GM19239 (cell line): Measurements from ENCODE around the gene TTLL6.
"Not testable (repeated sequence)": the region's sequence is repeated elsewhere in the genome, so short reads cannot be mapped to it uniquely, and the experiment has no call there.

Source experiments
- DNase-seq: peaks from one replicate; pipeline ENCODE4 v3.0.0; 2011; ENCODE audit warnings: low spot score; ENCODE audit not compliant: insufficient read length
- FAIRE-seq: peaks from 2 replicates; lab custom pipeline; 2011; peaks lifted over from hg19 to GRCh38; lab: Jason Lieb, UNC

TTLL6 gene

DNA sequence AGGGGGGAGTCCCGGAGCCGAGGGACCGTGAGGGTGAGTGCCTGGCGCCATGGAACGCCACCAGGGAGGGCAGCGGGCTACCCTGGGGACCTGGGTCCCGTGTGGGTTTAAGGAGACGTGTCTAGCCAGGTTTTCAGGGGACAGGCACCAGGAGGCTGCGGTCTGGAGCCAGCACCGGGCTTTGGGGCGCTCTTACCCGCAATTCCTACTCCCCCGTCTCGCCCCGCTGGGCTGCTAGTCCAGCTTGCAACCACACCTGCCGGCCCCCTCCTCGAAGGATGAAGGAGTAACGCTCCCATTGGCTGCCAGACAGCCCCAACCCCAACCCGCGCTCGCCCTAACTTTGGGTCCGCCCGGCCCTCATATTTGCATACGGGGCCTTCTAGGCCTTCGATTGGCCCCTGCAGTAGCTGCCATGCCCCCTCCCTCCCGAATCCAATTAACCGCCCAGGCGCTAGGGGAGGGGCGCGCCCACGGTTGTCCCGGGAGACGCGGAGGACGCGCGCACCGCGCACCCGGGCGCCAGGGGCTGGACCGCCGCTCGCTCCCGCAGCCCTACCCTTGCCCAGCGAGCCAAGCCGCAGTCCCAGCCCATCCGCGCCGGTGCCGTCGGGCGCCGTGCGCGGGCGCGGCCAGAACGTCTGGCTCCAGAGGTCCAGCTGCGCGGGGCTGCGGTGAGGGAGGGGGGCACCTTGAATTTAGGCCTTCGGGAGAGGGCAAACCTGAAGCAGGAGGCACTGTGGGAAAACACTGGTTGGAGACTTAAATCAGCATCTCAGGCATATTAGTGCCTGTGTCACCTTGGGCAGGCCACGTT lies at the start of gene TTLL6:
TSS of gene TTLL6 (minus strand) at position 456 of the 817 bp plus-strand sequence. CDS start at position 299, 157 bp downstream.
- DNase-seq (peak; percentile 72), FAIRE-seq (peak; percentile 76)

DNA sequence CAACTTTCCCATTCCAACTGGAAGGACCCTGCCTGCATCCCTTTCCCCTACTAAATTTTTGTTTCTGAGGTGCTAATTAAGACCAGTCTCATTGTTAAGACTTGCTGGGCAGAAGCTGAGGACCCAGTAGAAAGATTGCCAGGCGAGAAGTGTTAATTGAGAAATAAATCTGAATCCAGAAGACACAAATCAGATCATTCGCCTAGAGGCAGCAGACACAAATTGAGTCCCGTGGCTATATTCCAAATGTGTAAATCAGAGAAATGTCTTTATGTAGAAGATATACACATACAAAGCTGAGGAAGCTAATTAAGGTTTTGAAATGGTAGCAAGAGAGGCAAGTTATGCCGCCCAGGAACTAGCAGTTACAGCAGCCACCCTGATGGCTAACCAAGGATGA lies 43.4 kb upstream of the TTLL6 start:
- DNase-seq (no peak), FAIRE-seq (no peak)

DNA sequence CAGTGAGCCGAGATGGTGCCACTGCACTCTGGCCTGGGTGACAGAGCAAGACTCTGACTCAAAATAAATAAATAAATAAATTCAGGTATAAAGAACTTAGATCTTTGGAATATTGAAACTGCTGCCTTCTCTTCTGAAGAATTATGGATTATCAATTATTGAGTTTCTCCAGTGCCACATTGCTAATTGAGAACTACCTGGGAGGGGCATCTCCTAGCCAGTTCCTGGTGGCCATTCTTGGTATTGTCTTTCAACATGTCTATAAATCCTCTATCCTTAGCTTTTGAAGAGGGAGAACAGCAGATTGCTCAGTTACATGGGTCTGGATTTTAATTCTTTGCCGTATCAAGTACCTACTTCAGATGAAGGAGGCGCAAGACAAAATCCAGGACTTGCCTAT lies 43.0 kb upstream of the TTLL6 start:
- DNase-seq (no peak), FAIRE-seq (no peak)

DNA sequence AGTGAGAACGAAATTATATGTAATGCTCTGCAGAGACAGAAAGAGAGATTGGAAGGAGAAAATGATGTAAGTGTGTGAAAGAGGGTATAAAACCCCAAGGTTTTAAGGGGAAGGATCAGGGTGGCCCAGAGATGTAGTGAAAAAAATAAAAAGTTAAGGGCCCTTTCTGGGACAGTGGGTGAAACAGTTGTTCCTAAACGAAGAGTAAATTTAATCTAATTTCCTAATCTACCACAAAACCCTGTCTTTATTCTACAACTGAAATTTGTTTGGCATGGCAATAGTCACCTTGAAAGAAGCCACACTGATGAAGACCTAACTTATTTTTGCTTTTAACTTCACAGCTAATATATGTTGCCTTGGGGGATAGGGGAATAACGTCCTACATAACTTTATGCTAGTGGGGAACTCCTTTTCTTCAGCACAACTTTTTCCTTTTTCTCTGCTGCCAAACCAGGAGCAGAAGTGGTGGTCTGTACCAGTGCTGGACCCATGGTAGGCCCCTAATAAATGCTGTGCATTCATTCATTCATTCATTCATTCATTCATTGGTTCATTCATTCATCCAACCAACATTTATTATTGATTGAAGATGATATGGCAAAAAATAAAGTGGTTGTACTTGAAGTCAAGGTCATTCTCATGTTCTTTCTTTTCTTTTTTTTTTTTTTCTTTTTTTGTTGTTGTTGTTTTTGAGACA lies 39.2 kb upstream of the TTLL6 start:
- DNase-seq (no peak), FAIRE-seq (no peak)

DNA sequence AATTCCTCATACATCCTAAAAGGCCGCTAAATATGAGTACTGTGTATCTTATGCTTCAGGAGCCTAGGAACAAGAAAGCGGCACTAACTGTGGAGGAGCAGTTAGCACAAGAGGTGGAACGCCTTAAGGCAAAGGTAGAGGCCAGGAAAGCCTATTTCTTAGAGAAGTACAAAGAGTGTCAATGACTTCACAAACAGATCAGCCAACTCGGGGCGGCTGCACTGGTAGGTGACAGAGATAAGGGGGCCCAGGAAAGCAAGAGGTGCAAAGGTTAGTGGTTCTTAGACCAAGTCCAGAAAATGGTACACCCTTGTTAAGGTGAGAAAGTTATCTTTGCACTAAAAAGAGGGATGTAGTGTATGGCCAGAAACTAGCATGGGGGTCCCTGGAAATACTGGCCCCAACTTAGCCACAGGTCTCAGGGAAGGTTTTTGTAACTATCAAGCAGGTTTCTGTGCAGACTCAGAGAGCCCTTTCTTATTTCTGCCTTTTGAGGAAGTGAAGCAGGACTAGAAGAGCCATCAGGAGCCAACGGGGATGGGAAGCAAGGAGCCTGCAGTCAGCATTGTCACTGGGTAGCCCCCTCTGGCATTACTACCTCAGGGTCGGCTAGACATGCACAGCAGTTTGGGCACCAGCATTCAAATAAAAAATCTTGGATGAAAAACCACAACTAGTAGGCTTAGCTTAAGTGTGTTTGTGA lies 37.9 kb upstream of the TTLL6 start:
- no peak for DNase-seq
- FAIRE-seq = no peak

DNA sequence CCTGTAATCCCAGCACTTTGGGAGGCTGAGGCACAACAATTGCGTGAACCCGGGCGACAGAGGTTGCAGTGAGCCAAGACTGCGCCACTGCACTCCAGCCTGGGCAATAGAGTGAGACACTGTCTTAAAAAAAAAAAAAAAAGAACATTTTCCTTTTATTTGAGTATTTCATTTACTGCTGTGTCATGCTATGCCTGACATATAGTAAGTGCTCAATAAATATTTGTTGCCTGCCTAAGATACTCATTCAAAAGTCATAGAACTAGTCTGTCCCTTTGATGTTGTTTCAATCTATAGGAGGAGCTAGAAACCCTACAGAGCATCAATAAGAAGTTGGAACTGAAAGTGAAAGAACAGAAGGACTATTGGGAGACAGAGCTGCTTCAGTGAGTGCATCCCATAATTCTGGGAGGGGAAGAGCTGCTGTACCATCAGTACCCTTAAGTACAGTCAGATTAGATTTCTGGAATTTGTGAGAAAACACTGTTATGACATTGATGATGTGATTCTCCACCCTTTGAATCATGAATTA lies 33.8 kb upstream of the TTLL6 start:
- DNase-seq (no peak), FAIRE-seq (no peak)

DNA sequence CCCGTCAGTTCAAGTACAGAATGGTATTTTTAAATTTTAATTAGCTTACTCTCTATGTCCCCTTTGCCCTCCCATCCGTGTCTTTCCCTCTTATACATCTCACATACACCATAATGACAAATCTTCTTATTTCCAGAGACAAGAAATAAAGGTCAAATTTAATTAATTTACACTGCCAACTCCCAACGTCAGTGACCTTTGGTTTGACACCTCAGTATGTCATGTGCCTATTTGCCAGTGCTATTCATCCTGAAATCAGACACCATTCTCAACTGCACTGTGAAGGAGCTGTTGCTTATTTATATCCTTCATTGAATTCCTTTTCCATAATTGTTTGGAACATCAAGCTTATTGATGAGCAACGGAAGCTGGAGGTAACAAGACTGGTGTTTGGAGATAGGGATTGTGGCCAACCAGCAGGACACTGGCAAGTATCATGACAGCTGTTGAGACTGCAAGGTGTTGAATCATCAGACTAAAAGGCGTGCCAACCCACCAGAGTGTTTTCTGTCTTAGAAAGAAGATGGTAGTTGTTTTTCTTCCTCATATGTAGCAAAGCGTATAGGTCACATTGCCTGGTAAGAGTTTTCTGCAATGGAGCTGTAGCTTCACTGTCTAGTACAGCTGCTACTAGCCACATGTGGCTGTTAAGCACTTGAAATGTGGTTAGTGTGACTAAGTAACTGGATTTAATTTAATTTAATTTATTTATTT lies 26.3 kb upstream of the TTLL6 start:
- no peak for DNase-seq
- no peak for FAIRE-seq

DNA sequence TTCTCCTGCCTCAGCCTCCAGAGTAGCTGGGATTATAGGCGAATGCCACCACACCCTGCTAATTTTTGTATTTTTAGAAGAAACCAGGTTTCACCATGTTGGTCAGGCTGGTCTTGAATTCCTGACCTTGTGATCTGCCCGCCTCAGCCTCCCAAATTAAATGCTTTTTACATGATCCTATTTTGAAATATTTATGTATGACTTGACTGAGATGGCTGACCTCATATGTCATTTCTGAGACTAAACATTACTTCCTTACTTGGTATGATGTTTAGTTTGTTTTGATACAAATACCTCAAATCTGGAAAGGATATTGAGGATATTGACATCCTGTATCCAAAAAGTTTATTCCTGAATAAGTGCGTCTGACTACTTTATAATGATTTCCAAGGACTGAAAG lies 25.7 kb upstream of the TTLL6 start:
- FAIRE-seq = no peak

DNA sequence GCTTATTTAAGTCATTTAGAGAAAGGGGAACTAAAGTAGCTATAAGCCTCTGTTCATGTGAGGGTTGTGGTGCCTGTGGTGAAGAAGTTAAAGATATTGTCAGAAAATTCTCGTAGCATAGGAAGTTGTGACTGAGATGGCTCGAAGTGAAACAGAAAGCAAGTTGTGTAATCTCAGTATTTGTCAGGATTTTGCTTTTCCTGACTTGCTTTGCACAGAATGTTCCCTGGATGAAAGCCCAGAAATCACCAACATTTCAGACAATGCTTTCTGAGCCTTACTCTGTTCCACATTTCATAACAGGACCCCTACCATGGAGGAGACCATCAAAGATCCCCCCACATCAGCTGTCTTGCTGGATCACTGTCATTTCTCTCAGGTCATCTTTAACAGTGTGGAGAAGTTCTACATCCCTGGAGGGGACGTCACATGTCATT lies 24.4 kb upstream of the TTLL6 start:
- FAIRE-seq = peak; percentile 97

More for the DNA sequence above, 25.7 kb upstream of the TTLL6 start:
- no peak for DNase-seq

DNA sequence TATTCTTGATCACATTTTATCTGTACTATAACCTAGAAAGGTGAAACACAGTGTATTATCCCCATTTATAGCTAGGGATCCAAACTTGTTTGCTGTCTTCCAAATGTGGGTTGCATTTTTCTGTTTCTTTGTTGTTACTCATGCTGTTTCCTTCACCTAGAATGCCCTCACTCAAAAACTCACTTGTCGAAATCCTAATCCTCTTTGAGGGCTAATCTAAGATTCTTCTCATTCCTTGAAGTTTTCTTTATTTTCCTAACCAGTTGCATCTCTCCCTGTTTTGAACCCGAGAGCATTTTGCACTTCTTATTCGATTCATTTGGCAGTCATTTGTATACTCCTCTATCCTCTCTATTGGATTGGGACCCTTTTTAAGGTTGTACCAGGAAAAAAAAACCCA lies 23.4 kb upstream of the TTLL6 start:
- DNase-seq = no peak
- no peak for FAIRE-seq

More for the DNA sequence above, 24.4 kb upstream of the TTLL6 start:
- peak; percentile 51 for DNase-seq

DNA sequence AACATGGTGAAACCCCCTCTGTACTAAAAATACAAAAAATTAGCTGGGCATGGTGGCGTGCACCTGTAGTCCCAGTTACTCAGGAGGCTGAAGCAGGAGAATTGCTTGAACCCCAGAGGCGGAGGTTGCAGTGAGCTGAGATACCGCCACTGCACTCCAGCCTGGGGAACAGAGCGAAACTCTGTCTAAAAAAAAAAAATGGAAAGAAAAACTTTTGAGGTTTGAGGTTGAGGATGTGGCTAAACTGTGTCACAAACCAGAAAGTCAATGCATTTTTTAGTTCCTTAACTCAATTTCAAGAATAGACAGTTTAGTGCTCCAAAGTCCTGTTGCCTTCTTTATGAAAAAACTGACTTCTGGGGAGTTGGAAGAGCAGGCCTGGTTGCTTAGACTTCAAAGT lies 20.4 kb upstream of the TTLL6 start:
- not testable (repeated sequence) for DNase-seq

DNA sequence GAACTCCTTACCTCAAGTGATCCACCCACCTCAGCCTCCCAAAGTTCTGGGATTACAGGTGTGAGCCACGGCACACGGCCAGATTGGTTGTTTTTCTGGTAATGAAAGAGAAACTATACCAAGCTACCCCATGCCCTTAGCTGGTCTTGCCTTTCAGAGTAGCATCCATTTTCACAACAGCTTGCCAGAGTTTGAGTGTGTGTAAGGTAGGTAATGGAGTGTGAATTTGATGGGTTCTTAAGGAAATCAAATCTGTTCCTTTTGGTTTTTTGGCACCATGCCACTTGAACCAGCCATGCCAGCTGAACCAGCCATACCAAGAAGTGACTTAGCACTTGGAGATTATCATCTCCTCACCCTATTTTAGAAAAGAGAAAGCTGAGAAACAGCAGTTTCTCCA lies 18.9 kb upstream of the TTLL6 start:
- DNase-seq = no peak
- peak; percentile 62 for FAIRE-seq

More for the DNA sequence above, 20.4 kb upstream of the TTLL6 start:
- FAIRE-seq = not testable (repeated sequence)

DNA sequence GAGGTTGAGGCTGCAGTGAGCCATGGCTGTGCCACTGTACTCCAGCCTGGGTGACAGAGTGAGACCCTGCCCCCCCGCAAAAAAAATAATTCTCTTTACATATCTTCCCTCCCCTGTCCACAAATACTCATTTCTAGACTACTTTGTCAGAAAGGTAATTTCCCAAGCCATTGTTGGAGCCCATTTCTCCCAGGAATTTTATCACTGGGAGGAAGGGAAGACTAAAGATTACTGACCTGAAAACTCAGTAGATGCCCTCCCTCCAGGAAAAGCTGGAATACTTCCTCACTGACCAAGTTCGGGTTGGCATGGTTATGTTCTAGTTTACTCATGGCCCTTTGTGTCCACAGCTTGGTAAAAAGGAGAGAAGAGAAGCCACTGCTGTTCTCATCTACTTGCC lies 17.9 kb upstream of the TTLL6 start:
- FAIRE-seq (no peak), DNase-seq (no peak)

DNA sequence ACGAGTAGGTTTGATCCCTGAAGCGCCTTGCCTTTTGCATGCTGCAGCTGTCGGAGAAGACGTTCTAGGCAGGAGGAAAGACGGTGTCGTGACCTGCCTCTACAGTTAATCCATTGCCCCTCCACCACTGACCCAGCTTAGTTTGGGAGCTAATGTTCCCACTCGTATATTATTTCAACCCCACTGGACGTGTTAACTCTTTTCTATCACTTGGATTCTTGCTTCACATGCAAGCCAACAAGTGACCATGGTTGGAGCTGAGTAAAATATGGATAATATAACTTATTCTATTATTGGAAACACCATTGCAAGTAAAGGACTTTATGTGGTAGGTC lies 14.5 kb upstream of the TTLL6 start:
- DNase-seq (no peak), FAIRE-seq (no peak)

DNA sequence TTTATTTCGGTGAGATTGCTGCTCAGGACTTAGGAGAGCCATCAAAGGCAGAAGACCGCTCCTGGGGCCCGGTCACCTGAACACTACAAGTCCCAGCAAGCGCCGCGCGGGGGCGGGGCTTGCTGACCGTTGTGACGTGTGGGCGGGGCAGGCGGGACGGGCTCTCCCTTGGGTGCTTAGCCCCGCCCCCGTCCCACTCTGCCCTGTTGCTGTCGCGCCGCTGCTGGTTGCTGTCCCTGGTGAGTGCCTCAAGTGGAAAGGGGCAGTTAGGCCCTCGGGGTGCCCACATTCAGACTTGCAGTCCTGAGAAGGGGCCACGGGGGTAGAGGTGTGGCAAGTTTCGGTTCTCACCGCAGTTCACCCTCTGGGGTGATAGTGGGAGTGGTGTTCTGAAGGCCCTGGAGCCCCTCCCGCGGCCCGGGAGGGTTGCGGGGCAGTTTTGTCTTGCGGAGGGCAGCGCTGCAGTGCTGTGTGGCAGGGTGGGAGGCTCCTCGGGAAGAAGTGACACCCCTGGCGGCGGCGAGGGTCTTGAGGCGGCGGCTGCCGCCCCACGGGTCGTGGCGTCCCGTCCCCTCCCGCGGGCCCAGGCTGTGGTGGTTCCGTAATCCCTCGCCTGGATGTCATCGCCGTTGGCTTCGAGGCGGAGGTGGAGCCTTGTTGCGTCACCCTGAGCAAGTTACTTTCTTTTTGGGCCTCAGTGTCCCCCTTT lies 14.0 kb upstream of the TTLL6 start, which contains the start of gene CALCOCO2:
TSS of gene CALCOCO2 (plus strand) at position 196 of the 709 bp plus-strand sequence. CDS start 10,673 bp downstream, outside the sequence.
- DNase-seq (peak; percentile 75), FAIRE-seq (peak; percentile 91)

DNA sequence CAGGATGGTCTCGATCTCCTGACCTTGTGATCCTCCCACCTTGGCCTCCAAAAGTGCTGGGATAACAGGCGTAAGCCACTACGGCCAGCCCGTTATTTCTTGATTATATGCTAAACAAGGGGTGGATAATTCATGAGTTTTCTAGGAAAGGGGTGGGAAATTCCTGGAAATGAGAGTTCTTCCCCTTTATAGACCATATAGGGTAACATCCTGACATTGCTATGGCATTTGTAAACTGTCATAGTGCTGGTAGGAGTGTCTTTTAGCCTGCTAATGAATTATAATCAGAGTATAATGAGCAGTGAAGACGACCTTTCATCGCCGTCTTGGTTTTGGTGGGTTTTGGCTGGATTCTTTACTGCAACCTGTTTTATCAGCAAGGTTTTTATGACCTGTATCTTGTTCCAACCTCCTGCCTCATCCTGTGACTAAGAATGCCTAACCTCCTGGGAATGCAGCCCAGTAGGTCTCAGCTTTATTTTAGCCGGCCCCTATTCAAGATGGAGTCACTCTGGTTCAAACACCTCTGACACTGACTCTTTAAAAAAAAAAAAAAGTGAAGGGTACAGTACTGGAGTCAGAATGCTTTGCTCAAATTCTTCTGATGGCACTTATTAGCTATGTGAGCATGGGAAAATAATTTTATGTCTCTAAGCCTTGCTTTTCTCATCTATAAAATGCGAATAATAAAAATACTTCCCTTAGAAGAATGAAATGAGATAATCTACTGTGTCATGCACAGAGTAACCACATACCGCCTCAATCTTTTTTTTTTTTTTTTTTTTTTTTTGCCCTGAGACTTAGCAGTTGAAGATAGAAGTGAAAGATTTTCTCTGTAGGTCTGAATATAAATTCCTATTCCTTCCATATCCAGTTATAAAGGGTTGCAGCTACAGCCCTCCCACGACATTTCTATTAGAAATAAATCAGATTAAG lies 8.7 kb upstream of the TTLL6 start:
- DNase-seq (no peak), FAIRE-seq (no peak)

DNA sequence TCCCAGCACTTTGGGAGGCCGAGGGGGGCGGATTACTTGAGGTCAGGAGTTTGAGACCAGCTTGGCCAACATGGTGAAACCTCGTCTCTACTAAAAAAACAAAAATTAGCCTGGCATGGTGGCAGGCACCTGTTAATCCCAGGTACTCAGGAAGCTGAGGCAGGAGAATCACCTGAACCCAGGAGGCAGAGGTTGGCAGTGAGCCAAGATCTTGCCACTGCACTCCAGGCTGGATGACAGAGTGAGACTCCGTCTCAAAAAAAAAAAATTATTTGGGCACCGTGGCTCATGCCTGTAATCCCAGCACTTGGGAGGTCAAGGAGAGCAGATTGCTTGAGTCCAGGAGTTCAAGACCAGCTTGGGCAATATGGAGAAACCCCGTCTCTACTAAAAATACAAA lies 3.9 kb upstream of the TTLL6 start:
- not testable (repeated sequence) for DNase-seq, FAIRE-seq

DNA sequence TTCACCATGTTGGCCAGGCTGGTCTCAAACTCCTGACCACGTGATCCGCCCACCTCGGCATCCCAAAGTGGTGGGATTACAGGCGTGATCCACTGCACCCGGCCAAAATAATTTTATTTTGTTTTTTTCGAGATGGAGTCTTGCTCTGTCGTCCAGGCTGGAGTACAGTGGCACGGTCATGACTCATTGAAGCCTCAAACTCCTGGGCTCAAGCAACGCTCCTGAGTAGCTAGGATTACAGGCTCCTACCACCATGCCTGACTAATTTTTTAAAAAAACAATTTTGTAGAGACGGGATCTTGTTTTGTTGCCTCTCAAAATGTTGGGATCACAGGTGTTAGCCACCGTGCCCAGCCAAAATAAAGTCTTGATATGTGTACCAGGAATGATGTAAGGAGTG lies 2.4 kb upstream of the TTLL6 start:
- DNase-seq (no peak), FAIRE-seq (no peak)
